GM19324 (cell line): ENCODE data around the gene KCNS3.

ENCODE experiments used
- ATAC-seq: cut with Tn5 transposase; IDR thresholded peaks from one replicate; pipeline ENCODE4 v1.9.1; 2021; ENCODE audit warnings: mild to moderate bottlenecking, moderate library complexity; ENCODE audit not compliant: unreplicated experiment, low FRiP score

The KCNS3 gene

GRCh38 chr2:17981936-17982335 lies 103.5 kb downstream of the KCNS3 start:
- no peak for ATAC-seq
